ENCODE results near the gene HP.

The HP gene

GRCh38 chr16:72022127-72022526 is 32.2 kb upstream of the HP start:
- no peak overlapping the region for H3K4me3 ChIP-seq (ENCODE audit: low read length)
- H3K36me3 ChIP-seq (ENCODE audit: insufficient read depth, low read length) = peaks cover 77% of the 10 kb centered on the region
- whole genome bisulfite sequencing = 95% methylated on average over 13 of the region's 13 CpGs

GRCh38 chr16:72023962-72024361 is 30.3 kb upstream of the HP start:
- Histone ChIP-seq H3K9ac (ENCODE audit: low read depth, low read length) (no peak overlapping the region), H3K4me3 (ENCODE audit: low read length) (no peak overlapping the region), H3K27ac (ENCODE audit: low read depth, low read length) (no peak overlapping the region), H3K9me3 (ENCODE audit: insufficient read depth, low read depth, low read length) (no peaks in the 10 kb centered on the region), H3K27me3 (ENCODE audit: insufficient read depth, low read length) (no peaks in the 10 kb centered on the region), H3K4me1 (ENCODE audit: insufficient read depth, low read length) (no peaks in the 10 kb centered on the region), H3K36me3 (ENCODE audit: insufficient read depth, low read length) (peaks cover 66% of the 10 kb centered on the region)
- WGBS = 89% methylated on average over 10 of the region's 10 CpGs

More at GRCh38 chr16:72022127-72022526, 32.2 kb upstream of the HP start:
- Histone ChIP-seq H3K4me1 (ENCODE audit: insufficient read depth, low read length) (no peaks in the 10 kb centered on the region), H3K27me3 (ENCODE audit: insufficient read depth, low read length) (no peaks in the 10 kb centered on the region), H3K27ac (ENCODE audit: low read depth, low read length) (no peak overlapping the region), H3K9me3 (ENCODE audit: insufficient read depth, low read depth, low read length) (no peaks in the 10 kb centered on the region), H3K9ac (ENCODE audit: low read depth, low read length) (no peak overlapping the region)

- Histone ChIP-seq H3K27ac (ENCODE audit: low read depth, low read length) (no peak overlapping the region), H3K4me3 (ENCODE audit: low read length) (no peak overlapping the region), H3K4me1 (ENCODE audit: insufficient read depth, low read length) (no peaks in the 10 kb centered on the region), H3K27me3 (ENCODE audit: insufficient read depth, low read length) (no peaks in the 10 kb centered on the region), H3K9me3 (ENCODE audit: insufficient read depth, low read depth, low read length) (no peaks in the 10 kb centered on the region), H3K9ac (ENCODE audit: low read depth, low read length) (no peak overlapping the region), H3K36me3 (ENCODE audit: insufficient read depth, low read length) (peaks cover 58% of the 10 kb centered on the region)
- 97% methylated on average over 4 of the region's 6 CpGs for WGBS
Observed at GRCh38 chr16:72024862-72025382, 29.4 kb upstream of the HP start.

DNA sequence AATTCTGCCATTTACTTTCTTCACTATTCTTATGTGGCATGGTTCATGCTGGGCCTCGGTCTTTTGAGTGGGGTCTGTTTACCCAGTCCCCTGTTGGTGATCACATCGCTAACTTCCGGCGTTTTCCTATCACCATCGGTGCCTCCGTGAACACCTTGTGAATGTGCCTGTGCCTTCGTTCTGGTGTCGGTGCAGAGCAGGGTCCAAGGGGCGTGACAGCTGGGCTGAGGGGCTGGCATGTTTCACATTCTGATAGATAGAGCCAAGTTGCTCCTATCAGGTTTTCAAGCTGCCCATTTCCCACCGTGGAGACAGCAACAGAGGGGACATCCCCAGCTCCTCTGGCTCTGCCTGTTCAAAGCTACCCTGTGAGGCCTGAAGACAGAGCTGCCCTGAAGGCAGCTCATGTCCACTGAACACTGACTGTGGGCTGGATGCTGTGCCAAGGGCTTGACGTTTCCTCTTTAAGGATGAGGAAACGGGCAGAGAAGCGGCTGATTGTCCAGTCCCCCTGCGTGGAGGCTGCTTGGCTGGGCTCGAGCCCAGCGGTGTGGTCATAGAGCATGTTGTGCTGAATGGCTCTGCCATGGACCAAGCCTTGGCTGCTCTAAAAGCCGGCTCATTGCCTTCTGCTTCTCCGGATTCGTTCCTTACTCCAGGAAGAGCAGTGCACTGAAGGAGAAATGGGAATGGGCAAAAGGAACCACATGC is 28.7 kb upstream of the HP start:
- 94% methylated on average over 19 of the region's 19 CpGs for WGBS
- no peak overlapping the region for H3K4me3 ChIP-seq (ENCODE audit: low read length)
- no peaks in the 10 kb centered on the region for H3K9me3 ChIP-seq (ENCODE audit: insufficient read depth, low read depth, low read length)
- H3K27me3 ChIP-seq (ENCODE audit: insufficient read depth, low read length) = no peaks in the 10 kb centered on the region
- H3K9ac ChIP-seq (ENCODE audit: low read depth, low read length) = no peak overlapping the region
- H3K27ac ChIP-seq (ENCODE audit: low read depth, low read length) = no peak overlapping the region
- H3K4me1 ChIP-seq (ENCODE audit: insufficient read depth, low read length) = no peaks in the 10 kb centered on the region
- H3K36me3 ChIP-seq (ENCODE audit: insufficient read depth, low read length) = peaks cover 56% of the 10 kb centered on the region

DNA sequence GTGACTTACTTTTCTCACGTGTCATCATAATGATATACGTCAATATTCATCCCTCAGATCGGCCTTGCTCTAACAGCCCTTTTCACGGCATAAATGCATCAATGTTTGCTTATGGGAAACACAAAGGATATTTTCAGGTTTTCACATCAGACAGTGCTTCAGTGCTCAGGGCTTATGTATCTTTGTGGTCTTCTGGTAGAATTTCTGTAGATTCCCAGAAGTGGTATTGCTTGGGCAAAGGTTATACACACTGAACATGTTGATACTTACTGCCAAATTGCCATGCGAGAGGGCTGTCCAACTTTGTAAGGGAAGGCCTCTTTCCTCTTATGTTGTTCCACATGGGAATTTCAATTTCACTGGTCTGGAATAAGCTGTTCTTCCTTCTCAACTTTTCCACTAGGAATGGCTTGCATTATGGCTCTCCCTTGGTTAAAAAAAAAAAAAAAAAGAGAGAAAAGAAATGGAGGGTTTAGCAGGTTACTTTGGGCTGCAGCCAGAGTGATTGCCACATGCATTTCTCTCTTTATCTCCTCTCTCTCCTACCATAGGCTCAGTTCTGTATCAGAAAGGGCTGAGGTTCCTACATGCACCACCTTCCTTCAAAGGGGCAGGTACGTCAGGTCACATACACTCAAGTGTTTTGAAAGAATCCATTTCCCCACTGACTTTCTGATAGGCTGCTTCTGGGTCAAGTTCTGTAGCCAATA is 26.5 kb upstream of the HP start:
- no peak overlapping the region for H3K27ac ChIP-seq (ENCODE audit: low read depth, low read length)
- peaks cover 35% of the 10 kb centered on the region for H3K36me3 ChIP-seq (ENCODE audit: insufficient read depth, low read length)
- no peak overlapping the region for H3K4me3 ChIP-seq (ENCODE audit: low read length)
- no peaks in the 10 kb centered on the region for H3K27me3 ChIP-seq (ENCODE audit: insufficient read depth, low read length)
- H3K9ac ChIP-seq (ENCODE audit: low read depth, low read length) = no peak overlapping the region
- 97% methylated on average over 6 of the region's 6 CpGs for WGBS
- H3K4me1 ChIP-seq (ENCODE audit: insufficient read depth, low read length) = peaks cover 11% of the 10 kb centered on the region; the same call in 1 of the 2 replicates
- no peaks in the 10 kb centered on the region for H3K9me3 ChIP-seq (ENCODE audit: insufficient read depth, low read depth, low read length)

- peaks cover 11% of the 10 kb centered on the region; the same call in 1 of the 2 replicates for H3K4me1 ChIP-seq (ENCODE audit: insufficient read depth, low read length)
- no peaks in the 10 kb centered on the region for H3K27me3 ChIP-seq (ENCODE audit: insufficient read depth, low read length)
- no peak overlapping the region for H3K4me3 ChIP-seq (ENCODE audit: low read length)
- peaks cover 18% of the 10 kb centered on the region for H3K36me3 ChIP-seq (ENCODE audit: insufficient read depth, low read length)
- no peak overlapping the region for H3K27ac ChIP-seq (ENCODE audit: low read depth, low read length)
- no peaks in the 10 kb centered on the region for H3K9me3 ChIP-seq (ENCODE audit: insufficient read depth, low read depth, low read length)
- WGBS = 90% methylated on average over 7 of the region's 7 CpGs
- no peak overlapping the region for H3K9ac ChIP-seq (ENCODE audit: low read depth, low read length)
Observed at GRCh38 chr16:72029567-72030271, 24.6 kb upstream of the HP start.

DNA sequence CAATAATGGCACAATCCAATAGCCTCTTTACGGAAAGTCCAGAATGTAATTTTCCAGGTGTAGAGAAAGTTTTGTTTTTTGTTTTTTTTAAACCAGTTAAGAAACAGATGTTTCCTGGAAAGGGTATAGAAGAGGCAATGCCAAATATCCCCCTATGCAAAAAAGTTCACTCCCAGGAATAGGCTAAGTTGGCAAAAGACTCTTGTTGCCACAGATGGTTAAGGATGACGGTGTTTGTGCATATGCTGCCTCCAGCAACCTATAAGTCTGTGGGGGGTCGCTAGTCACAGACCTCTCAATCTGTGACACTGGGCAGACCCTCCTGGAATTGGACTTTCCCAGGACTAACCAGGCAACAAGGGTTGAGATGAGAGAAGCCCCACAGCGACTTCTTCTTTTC is 20.9 kb upstream of the HP start:
- H3K36me3 ChIP-seq (ENCODE audit: insufficient read depth, low read length) = no peaks in the 10 kb centered on the region
- peaks cover 11% of the 10 kb centered on the region for H3K4me1 ChIP-seq (ENCODE audit: insufficient read depth, low read length)
- H3K9ac ChIP-seq (ENCODE audit: low read depth, low read length) = no peak overlapping the region
- H3K27me3 ChIP-seq (ENCODE audit: insufficient read depth, low read length) = no peaks in the 10 kb centered on the region
- no peak overlapping the region for H3K27ac ChIP-seq (ENCODE audit: low read depth, low read length)
- H3K9me3 ChIP-seq (ENCODE audit: insufficient read depth, low read depth, low read length) = no peaks in the 10 kb centered on the region
- 94% methylated on average over 4 of the region's 4 CpGs for WGBS
- H3K4me3 ChIP-seq (ENCODE audit: low read length) = no peak overlapping the region

GRCh38 chr16:72036098-72036497 is 18.2 kb upstream of the HP start:
- Histone ChIP-seq H3K9me3 (ENCODE audit: insufficient read depth, low read depth, low read length) (no peaks in the 10 kb centered on the region), H3K4me1 (ENCODE audit: insufficient read depth, low read length) (peaks cover 11% of the 10 kb centered on the region), H3K4me3 (ENCODE audit: low read length) (no peak overlapping the region), H3K27ac (ENCODE audit: low read depth, low read length) (no peak overlapping the region), H3K36me3 (ENCODE audit: insufficient read depth, low read length) (no peaks in the 10 kb centered on the region), H3K27me3 (ENCODE audit: insufficient read depth, low read length) (no peaks in the 10 kb centered on the region), H3K9ac (ENCODE audit: low read depth, low read length) (no peak overlapping the region)
- WGBS = 88% methylated on average over 5 of the region's 5 CpGs

GRCh38 chr16:72042157-72042660 is 12.1 kb upstream of the HP start:
- no peaks in the 10 kb centered on the region for H3K36me3 ChIP-seq (ENCODE audit: insufficient read depth, low read length)
- no peak overlapping the region for H3K27ac ChIP-seq (ENCODE audit: low read depth, low read length)
- H3K27me3 ChIP-seq (ENCODE audit: insufficient read depth, low read length) = no peaks in the 10 kb centered on the region
- 89% methylated on average over 2 of the region's 2 CpGs for WGBS
- no peaks in the 10 kb centered on the region for H3K4me1 ChIP-seq (ENCODE audit: insufficient read depth, low read length)
- no peak overlapping the region for H3K4me3 ChIP-seq (ENCODE audit: low read length)
- no peaks in the 10 kb centered on the region for H3K9me3 ChIP-seq (ENCODE audit: insufficient read depth, low read depth, low read length)
- no peak overlapping the region for H3K9ac ChIP-seq (ENCODE audit: low read depth, low read length)

- no peak overlapping the region for H3K27ac ChIP-seq (ENCODE audit: low read depth, low read length)
- no peaks in the 10 kb centered on the region for H3K4me1 ChIP-seq (ENCODE audit: insufficient read depth, low read length)
- H3K27me3 ChIP-seq (ENCODE audit: insufficient read depth, low read length) = no peaks in the 10 kb centered on the region
- no peak overlapping the region for H3K4me3 ChIP-seq (ENCODE audit: low read length)
- no peaks in the 10 kb centered on the region for H3K9me3 ChIP-seq (ENCODE audit: insufficient read depth, low read depth, low read length)
- no peaks in the 10 kb centered on the region for H3K36me3 ChIP-seq (ENCODE audit: insufficient read depth, low read length)
- WGBS = 61% methylated on average over 3 of the region's 3 CpGs
- no peak overlapping the region for H3K9ac ChIP-seq (ENCODE audit: low read depth, low read length)
Observed at GRCh38 chr16:72043058-72043457, 11.2 kb upstream of the HP start.

DNA sequence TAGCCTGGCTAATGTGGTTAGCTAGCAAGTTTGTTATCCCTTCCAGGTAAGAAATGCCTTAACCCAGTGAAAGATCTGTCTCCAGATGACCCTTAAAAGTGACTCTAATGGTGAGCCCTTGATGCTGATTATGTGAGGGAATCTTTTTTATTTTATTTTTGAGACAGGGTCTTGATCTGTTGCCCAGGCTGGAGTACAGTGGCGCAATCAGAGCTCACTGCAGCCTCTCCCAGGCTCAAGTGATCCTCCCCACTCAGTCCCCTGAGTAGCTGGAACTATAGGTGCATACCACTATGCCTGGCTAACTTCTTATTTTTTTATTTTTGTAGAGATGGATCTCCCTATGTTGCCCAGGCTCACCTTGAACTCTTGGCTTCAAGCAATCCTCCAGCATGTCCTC is 10.8 kb upstream of the HP start:
- Histone ChIP-seq H3K9ac (ENCODE audit: low read depth, low read length) (no peak overlapping the region), H3K4me1 (ENCODE audit: insufficient read depth, low read length) (no peaks in the 10 kb centered on the region), H3K36me3 (ENCODE audit: insufficient read depth, low read length) (no peaks in the 10 kb centered on the region), H3K4me3 (ENCODE audit: low read length) (no peak overlapping the region), H3K27me3 (ENCODE audit: insufficient read depth, low read length) (no peaks in the 10 kb centered on the region), H3K9me3 (ENCODE audit: insufficient read depth, low read depth, low read length) (no peaks in the 10 kb centered on the region), H3K27ac (ENCODE audit: low read depth, low read length) (no peak overlapping the region)
- 92% methylated on average over 1 of the region's 1 CpG for WGBS

All from HUES64 (cell line).